SK-N-SH treated with all-trans-retinoic acid at 6 μM for 48 hours (cell line): ENCODE measurements around the gene APPBP2.

ENCODE experiments used
- ATAC-seq: fragments of 200-7000 bp; cut with Tn5 transposase; 3 replicates; pipeline ENCODE4 v1.9.1; 2020; ENCODE audit warnings: mild to moderate bottlenecking, moderate library complexity
- ARNTL ChIP-seq: fragments of 450-650 bp; formaldehyde crosslinking; IDR thresholded peaks from 2 replicates; pipeline ENCODE4 v1.5.0; 2020; ENCODE audit warnings: low read depth, mild to moderate bottlenecking, moderate library complexity, borderline replicate concordance
- CSDC2 ChIP-seq: fragments of 250-450 bp; sonication (Bioruptor Pico); IDR thresholded peaks from 2 replicates; pipeline ENCODE4 v1.5.0; 2020; ENCODE audit warnings: mild to moderate bottlenecking, moderate library complexity
- OSR1 ChIP-seq: fragments of 250-450 bp; sonication (Bioruptor Pico); IDR thresholded peaks from 2 replicates; pipeline ENCODE4 v1.8.0; 2022; ENCODE audit warnings: moderate library complexity, mild to moderate bottlenecking, inconsistent platforms
- RARB ChIP-seq: fragments of 250-450 bp; sonication (Bioruptor Pico); IDR thresholded peaks from 2 replicates; pipeline ENCODE4 v1.8.0; 2021; ENCODE audit warnings: mild to moderate bottlenecking, moderate library complexity
- TSHZ2 ChIP-seq: fragments of 250-450 bp; sonication (Bioruptor Pico); IDR thresholded peaks from 2 replicates; pipeline ENCODE4 v1.5.0; 2020; ENCODE audit warnings: mild to moderate bottlenecking, moderate library complexity
- ZNF565 ChIP-seq: fragments of 450-650 bp; formaldehyde crosslinking; conservative IDR thresholded peaks from 2 replicates; pipeline ENCODE4 v1.5.0; 2020; ENCODE audit warnings: low read depth, mild to moderate bottlenecking, moderate library complexity

The APPBP2 gene

GRCh38 chr17:60393840-60394723 is 132.0 kb downstream of the APPBP2 start:
- ATAC-seq = no peak
- TF ChIP-seq TSHZ2 (no peak), ARNTL (CRISPR knock-in tag) (no peak), OSR1 (CRISPR knock-in tag) (no peak), ZNF565 (CRISPR knock-in tag) (no peak), RARB (no peak), CSDC2 (CRISPR knock-in tag) (no peak)
